Endothelial cell of umbilical vein (primary cell): Measurements from ENCODE around the gene SLC25A24. TPM values are rescaled to one million over a fixed set of nuclear protein-coding genes. Genes with fewer than 3 reads are reported as not detected.

Experiments
- BruUV-seq: library from RNA; stranded (reverse); fragments of 400-500 nt; replicated peaks from 2 replicates; lab custom pipeline; 2021; lab: Mats Ljungman, UMichigan
- CTCF ChIA-PET: fragments of 300-600, 350-600 bp; sonication (Branson Sonifier 250); formaldehyde crosslinking; loops from one replicate; lab custom pipeline; 2021; ENCODE audit warnings: antibody characterized with exemption, inconsistent platforms; lab: Charles Lee
- POLR2A ChIA-PET: fragments of 300-600, 350-600 bp; sonication (Branson Sonifier 250); formaldehyde crosslinking; loops from one replicate; lab custom pipeline; 2021; ENCODE audit warnings: antibody characterized with exemption, inconsistent platforms; lab: Charles Lee
- DNase-seq: peaks from one replicate; pipeline ENCODE4 v3.0.0-alpha.2; 2011; ENCODE audit warnings: low read depth, low spot score
- FAIRE-seq: peaks from 2 replicates; lab custom pipeline; 2011; peaks lifted over from hg19 to GRCh38; lab: Jason Lieb, UNC
- H2AFZ ChIP-seq: 2 replicates; pipeline ENCODE4 v1.6.0; 2012; ENCODE audit warnings: low read depth, low read length, control low read depth, inconsistent platforms
- H3K27ac ChIP-seq: 2 replicates; pipeline ENCODE4 v1.5.1; 2011; ENCODE audit warnings: low read depth, mild to moderate bottlenecking, control low read depth, low read length, moderate library complexity; ENCODE audit not compliant: insufficient read depth
- H3K27me3 ChIP-seq, 2 experiments: 2 replicates each; pipeline versions ENCODE4 v1.6.0 to v1.6.1; 2011; ENCODE audit warnings: low read length in 2 of 2, mixed read lengths in 1 of 2; ENCODE audit not compliant: control insufficient read depth in 2 of 2, insufficient read depth in 2 of 2
- H3K36me3 ChIP-seq, 2 experiments: 2 replicates in 1 of 2; 3 replicates in 1 of 2; pipeline ENCODE4 v1.5.1; 2011; ENCODE audit warnings: low read length in 2 of 2, mild to moderate bottlenecking in 1 of 2, moderate library complexity in 1 of 2; ENCODE audit not compliant: control insufficient read depth in 2 of 2, insufficient read depth in 2 of 2; ENCODE audit errors: extremely low read depth in 1 of 2
- H3K4me1 ChIP-seq: 3 replicates; pipeline ENCODE4 v1.5.1; 2011; ENCODE audit warnings: mild to moderate bottlenecking, low read length; ENCODE audit not compliant: control insufficient read depth, insufficient read depth; ENCODE audit errors: extremely low read depth
- H3K4me2 ChIP-seq: 2 replicates; pipeline ENCODE4 v1.6.1; 2011; ENCODE audit warnings: low read length, control low read depth, mixed read lengths; ENCODE audit not compliant: insufficient read depth
- H3K4me3 ChIP-seq, 3 experiments: fragments of 200-600 bp in 1 of 3; sonication (generic), shearing (Covaris generic) in 1 of 3; replicated peaks in 1 of 3; 2 replicates each; pipeline ENCODE4 v1.5.1; 2011 to 2016; ENCODE audit warnings: control low read depth in 3 of 3, low read length in 3 of 3, mild to moderate bottlenecking in 2 of 3, inconsistent platforms in 1 of 3, low read depth in 1 of 3, moderate library complexity in 1 of 3; ENCODE audit not compliant: insufficient read depth in 1 of 3
- H3K79me2 ChIP-seq: 2 replicates; pipeline ENCODE4 v1.6.0; 2012; ENCODE audit warnings: low read length, inconsistent platforms; ENCODE audit not compliant: control insufficient read depth, insufficient read depth
- H3K9ac ChIP-seq: replicated peaks from 2 replicates; pipeline ENCODE3; 2011; ENCODE audit warnings: low read length, control low read depth; ENCODE audit not compliant: insufficient read depth; ENCODE audit errors: extremely low read depth
- H3K9me1 ChIP-seq: replicated peaks from 3 replicates; pipeline ENCODE4 v1.6.0; 2011; ENCODE audit warnings: mild to moderate bottlenecking, low read length; ENCODE audit not compliant: control insufficient read depth, insufficient read depth; ENCODE audit errors: extremely low read depth
- H3K9me3 ChIP-seq: replicated peaks from 2 replicates; pipeline ENCODE4 v1.5.1; 2012; ENCODE audit warnings: low read length, inconsistent platforms; ENCODE audit not compliant: control insufficient read depth, insufficient read depth
- H4K20me1 ChIP-seq: replicated peaks from 2 replicates; pipeline ENCODE3; 2011; ENCODE audit warnings: mild to moderate bottlenecking, low read length; ENCODE audit not compliant: control insufficient read depth, insufficient read depth; ENCODE audit errors: extremely low read depth
- EZH2 ChIP-seq: IDR thresholded peaks from 2 replicates; pipeline ENCODE4 v1.6.1; 2012; ENCODE audit warnings: borderline replicate concordance, low read depth, mild to moderate bottlenecking, moderate library complexity, low read length, inconsistent platforms; ENCODE audit not compliant: severe bottlenecking
- POLR2AphosphoS5 ChIP-seq: IDR thresholded peaks from 2 replicates; pipeline ENCODE4 v1.6.1; 2012; ENCODE audit warnings: low read depth, mild to moderate bottlenecking, control low read depth, low read length, moderate library complexity; ENCODE audit not compliant: insufficient read depth
- dilution Hi-C: fragments of 300-500 bp; cut with MboI; formaldehyde crosslinking; loops from one replicate; pipeline ENCODE4 v1.15.0; 2019; ENCODE audit warnings: low sequenced_read_pairs; ENCODE audit not compliant: extremely low pct_ligation_motif_present
- intact Hi-C: fragments of 100-400 bp; cut with micrococcal nuclease; formaldehyde crosslinking; loops from one replicate; pipeline ENCODE4 v1.10.0; 2022
- polyA plus RNA-seq, 4 experiments: library from polyadenylated mRNA; depleted of rRNA in 3 of 4; stranded (reverse) in 3 of 4; unstranded in 1 of 4; fragments of >200 nt; gene quantifications; 2 replicates each; pipeline versions ENCODE4 v1.2.1 to v1.2.3, GENCODE V29; 2011 to 2012; ENCODE audit warnings: missing spikeins in 1 of 4
- total RNA-seq: library from RNA; stranded (reverse); gene quantifications from 2 replicates; pipeline ENCODE4 v1.2.3, GENCODE V29; 2021
- TF ChIP-seq, protein P1 (sequence below), 2 donors: IDR thresholded peaks; 1 replicate in 1 of 2; 2 replicates in 1 of 2; pipeline ENCODE4 v1.5.1; 2011; ENCODE audit warnings: low read length in 2 of 2, mild to moderate bottlenecking in 2 of 2, moderate library complexity in 2 of 2, control low read depth in 1 of 2, inconsistent platforms in 1 of 2, low read depth in 1 of 2; ENCODE audit not compliant: insufficient read depth in 1 of 2; ENCODE audit errors: extremely low read depth in 1 of 2
- TF ChIP-seq, protein P2 (sequence below): IDR thresholded peaks from 2 replicates; pipeline ENCODE4 v1.6.1; 2011; ENCODE audit not compliant: insufficient read depth, insufficient read length

SLC25A24 gene
- total and polyA plus RNA-seq, 2 donors (not counting 3 experiments of a cell fraction or from before 2014, with no cell fraction given): 16.9 to 45.8 TPM

DNA sequence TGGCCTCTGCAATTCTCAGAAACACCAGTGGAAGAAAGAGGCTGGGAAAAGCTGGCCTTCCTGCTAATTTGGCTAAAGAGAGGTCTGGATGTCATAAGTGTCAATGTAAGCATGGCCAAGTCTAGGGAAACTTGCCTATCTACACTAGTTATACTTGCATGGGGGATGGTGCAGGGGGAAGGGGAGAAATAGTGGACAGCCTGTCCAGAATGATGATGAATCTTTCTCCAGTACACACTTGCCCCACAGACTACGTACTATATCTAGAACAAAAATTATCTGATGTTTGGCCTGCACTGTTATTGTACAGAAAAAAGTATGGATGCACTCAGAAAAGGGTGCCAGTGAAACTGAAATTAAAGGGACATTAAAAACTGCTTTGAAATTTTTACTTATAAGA lies 114.5 kb downstream of the SLC25A24 start:
- intact Hi-C loops (no loop called here), dilution Hi-C loops (no loop called here)
- Histone ChIP-seq H3K36me3 (no peaks in the 10 kb centered on the region), H3K79me2 (no peaks in the 10 kb centered on the region), H3K4me2 (no peak overlapping the region), H3K4me1 (no peaks in the 10 kb centered on the region), H2AFZ (no peak overlapping the region), H3K27me3 (peaks cover 0 to 3% of the 10 kb centered on the region in 2 experiments), H3K9me3 (no peaks in the 10 kb centered on the region), H4K20me1 (no peaks in the 10 kb centered on the region), H3K9me1 (no peaks in the 10 kb centered on the region), H3K4me3 (no peak overlapping the region), H3K9ac (no peak overlapping the region), H3K27ac (no peak overlapping the region)
- DNase-seq: no peak
- no TSS peak for BruUV-seq
- FAIRE-seq: no peak
- POLR2A ChIA-PET: interaction anchor here (1.1 kb wide), 1 partner anchor 209 kb away, joined by 3 read pairs; no protein-coding TSS in a partner anchor
- TF ChIP-seq EZH2 (no peak), POLR2AphosphoS5 (no peak)
- TF ChIP-seq, protein P1, sequence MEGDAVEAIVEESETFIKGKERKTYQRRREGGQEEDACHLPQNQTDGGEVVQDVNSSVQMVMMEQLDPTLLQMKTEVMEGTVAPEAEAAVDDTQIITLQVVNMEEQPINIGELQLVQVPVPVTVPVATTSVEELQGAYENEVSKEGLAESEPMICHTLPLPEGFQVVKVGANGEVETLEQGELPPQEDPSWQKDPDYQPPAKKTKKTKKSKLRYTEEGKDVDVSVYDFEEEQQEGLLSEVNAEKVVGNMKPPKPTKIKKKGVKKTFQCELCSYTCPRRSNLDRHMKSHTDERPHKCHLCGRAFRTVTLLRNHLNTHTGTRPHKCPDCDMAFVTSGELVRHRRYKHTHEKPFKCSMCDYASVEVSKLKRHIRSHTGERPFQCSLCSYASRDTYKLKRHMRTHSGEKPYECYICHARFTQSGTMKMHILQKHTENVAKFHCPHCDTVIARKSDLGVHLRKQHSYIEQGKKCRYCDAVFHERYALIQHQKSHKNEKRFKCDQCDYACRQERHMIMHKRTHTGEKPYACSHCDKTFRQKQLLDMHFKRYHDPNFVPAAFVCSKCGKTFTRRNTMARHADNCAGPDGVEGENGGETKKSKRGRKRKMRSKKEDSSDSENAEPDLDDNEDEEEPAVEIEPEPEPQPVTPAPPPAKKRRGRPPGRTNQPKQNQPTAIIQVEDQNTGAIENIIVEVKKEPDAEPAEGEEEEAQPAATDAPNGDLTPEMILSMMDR (IDR thresholded peaks at IDR 0.05; ENCODE audit: extremely low read depth in 1 of 2, insufficient read depth in 1 of 2, low read depth in 1 of 2, low read length in 2 of 2): no peak
- TF ChIP-seq, protein P2, sequence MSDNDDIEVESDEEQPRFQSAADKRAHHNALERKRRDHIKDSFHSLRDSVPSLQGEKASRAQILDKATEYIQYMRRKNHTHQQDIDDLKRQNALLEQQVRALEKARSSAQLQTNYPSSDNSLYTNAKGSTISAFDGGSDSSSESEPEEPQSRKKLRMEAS: no peak
- CTCF ChIA-PET: no interaction called here
